Lung (tissue), 12 donors: Measurements from ENCODE around the gene PDLIM1. TPM values are rescaled to one million over a fixed set of nuclear protein-coding genes. Genes with fewer than 3 reads are reported as not detected.
A peak's percentile ranks its signal among the peaks of the same experiment; 100 is the strongest.

Source experiments
- ATAC-seq: fragments of 200-7000 bp; cut with Tn5 transposase; one replicate; pipeline ENCODE4 v1.9.1; 2020; ENCODE audit warnings: moderate number of reproducible peaks; ENCODE audit not compliant: insufficient read depth, low FRiP score
- DNase-seq, 3 donors: peaks; one replicate each; pipeline ENCODE4 v3.0.0-alpha.2; 2013 to 2017
- H3K27ac ChIP-seq, 2 donors: one replicate each; pipeline ENCODE4 v1.5.1; 2013; ENCODE audit warnings: mild to moderate bottlenecking in 2 of 2, moderate library complexity in 2 of 2, control low read depth in 1 of 2, inconsistent platforms in 1 of 2, low read depth in 1 of 2, low read length in 1 of 2
- H3K27me3 ChIP-seq, 3 donors: one replicate each; pipeline ENCODE4 v1.5.1; 2013; ENCODE audit warnings: low read length in 2 of 3; ENCODE audit not compliant: control insufficient read depth in 3 of 3, insufficient read depth in 3 of 3
- H3K36me3 ChIP-seq, 4 donors: one replicate each; pipeline ENCODE4 v1.5.1; 2013; ENCODE audit warnings: low read length in 4 of 4, mild to moderate bottlenecking in 1 of 4, moderate library complexity in 1 of 4; ENCODE audit not compliant: control insufficient read depth in 4 of 4, insufficient read depth in 4 of 4
- H3K4me1 ChIP-seq, 5 donors: one replicate each; pipeline ENCODE4 v1.5.1; 2013; ENCODE audit warnings: low read length in 5 of 5, mild to moderate bottlenecking in 2 of 5, moderate library complexity in 1 of 5; ENCODE audit not compliant: control insufficient read depth in 5 of 5, insufficient read depth in 5 of 5
- H3K4me3 ChIP-seq: one replicate; pipeline ENCODE4 v1.5.1; 2013; ENCODE audit warnings: mild to moderate bottlenecking, control low read depth, moderate library complexity
- H3K9ac ChIP-seq, 2 donors: one replicate each; pipeline ENCODE4 v1.5.1; 2013; ENCODE audit warnings: low read length in 2 of 2, control low read depth in 1 of 2; ENCODE audit not compliant: insufficient read depth in 1 of 2
- H3K9me3 ChIP-seq, 4 donors: one replicate each; pipeline ENCODE4 v1.5.1; 2013; ENCODE audit warnings: low read length in 3 of 4, mild to moderate bottlenecking in 1 of 4, moderate library complexity in 1 of 4; ENCODE audit not compliant: control insufficient read depth in 4 of 4, insufficient read depth in 3 of 4
- CTCF ChIP-seq: IDR thresholded peaks from 2 replicates; pipeline ENCODE4 v1.5.1; 2012; ENCODE audit warnings: mild to moderate bottlenecking; ENCODE audit errors: control extremely low read depth, extremely low read depth
- WGBS, 2 donors: extraction: QIAGEN DNeasy Blood & Tissue Kit; methylation state at CpG; one replicate each; pipeline ENCODE4 v1.1.7; 2013; 5-methylcytosine and 5-hydroxymethylcytosine counted together
- polyA plus RNA-seq, 2 donors: library from polyadenylated mRNA; stranded (reverse); fragments of 200-250 nt; gene quantifications; one replicate each; pipeline ENCODE4 v1.2.1, GENCODE V29; 2013
- total RNA-seq, 2 donors: library from RNA; depleted of rRNA in 1 of 2; stranded (reverse); fragments of >200 nt in 1 of 2; gene quantifications; one replicate each; pipeline ENCODE4 v1.2.1, GENCODE V29; 2014 to 2021
- donor health status: control.
- donor health status: control.
- donor health status: Bipolar disorder and iron deficiency.
- donor health status: healthy.
- donor health status: DM: yes; HTN: yes; CAD: no.

The PDLIM1 gene
- total and polyA plus RNA-seq, 4 donors, result 61.4 to 243 (median 178) TPM

DNA sequence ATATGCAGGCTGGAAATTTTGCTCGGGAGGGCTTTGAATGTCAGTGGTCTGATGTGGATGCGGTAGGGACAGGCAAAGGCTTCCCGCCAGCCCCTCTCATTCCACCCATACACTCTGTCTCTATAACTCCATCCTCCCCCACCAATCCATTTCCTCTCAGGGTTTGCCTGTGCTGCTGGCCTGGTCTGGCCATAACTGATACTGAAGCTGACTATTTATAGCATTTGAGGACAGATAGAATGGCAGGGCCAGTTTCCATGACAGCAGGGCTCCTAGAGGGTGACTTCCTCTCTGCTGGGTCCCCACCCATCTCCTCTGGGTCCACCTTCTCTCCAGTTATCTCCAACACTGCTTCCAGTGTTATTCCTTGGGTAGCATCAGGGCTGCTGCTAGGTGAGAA, 6.6 kb upstream of the PDLIM1 start:
- Histone ChIP-seq H3K36me3 (no peaks in the 10 kb centered on the region), H3K4me3 (no peak overlapping the region), H3K9ac (no peak overlapping the region), H3K9me3 (no peaks in the 10 kb centered on the region), H3K4me1 (peaks cover 4 to 12% (median 6%) of the 10 kb centered on the region in 5 donors), H3K27me3 (peaks cover 0 to 2% (median 2%) of the 10 kb centered on the region in 3 donors), H3K27ac (no peak overlapping the region)
- DNase-seq (no peak), ATAC-seq (no peak)
- TF ChIP-seq CTCF, result no peak
- WGBS, 2 donors, result 90 to 96% methylated on average over 3 of the region's 3 CpGs

DNA sequence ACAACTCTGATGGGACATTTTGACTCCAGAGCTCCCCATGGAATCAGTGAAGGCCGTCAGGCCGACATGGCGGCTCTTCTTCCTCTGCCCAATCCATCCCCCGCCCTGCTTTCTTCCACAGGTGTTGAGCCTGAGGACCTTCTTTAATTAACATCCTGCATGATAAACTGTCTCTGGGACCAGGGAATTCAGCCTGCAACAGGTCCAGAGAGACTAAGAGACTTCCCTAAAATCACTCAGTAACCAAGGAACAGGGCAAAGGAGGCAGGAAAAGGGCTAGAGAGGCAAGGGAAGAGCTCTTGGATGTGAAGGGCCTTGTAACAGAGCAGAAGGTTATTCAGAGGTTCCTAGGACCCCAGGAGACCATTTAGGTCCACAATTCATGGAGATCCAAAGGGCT, 6.0 kb upstream of the PDLIM1 start:
- Histone ChIP-seq H3K9me3 (no peaks in the 10 kb centered on the region), H3K36me3 (no peaks in the 10 kb centered on the region), H3K4me1 (peaks cover 4 to 12% (median 6%) of the 10 kb centered on the region in 5 donors), H3K27ac (no peak overlapping the region), H3K27me3 (peaks cover 0 to 2% (median 2%) of the 10 kb centered on the region in 3 donors), H3K9ac (no peak overlapping the region), H3K4me3 (no peak overlapping the region)
- no peak for DNase-seq
- no peak for TF ChIP-seq CTCF
- ATAC-seq, result no peak
- WGBS, 2 donors, result 94 to 98% methylated on average over 4 of the region's 4 CpGs

DNA sequence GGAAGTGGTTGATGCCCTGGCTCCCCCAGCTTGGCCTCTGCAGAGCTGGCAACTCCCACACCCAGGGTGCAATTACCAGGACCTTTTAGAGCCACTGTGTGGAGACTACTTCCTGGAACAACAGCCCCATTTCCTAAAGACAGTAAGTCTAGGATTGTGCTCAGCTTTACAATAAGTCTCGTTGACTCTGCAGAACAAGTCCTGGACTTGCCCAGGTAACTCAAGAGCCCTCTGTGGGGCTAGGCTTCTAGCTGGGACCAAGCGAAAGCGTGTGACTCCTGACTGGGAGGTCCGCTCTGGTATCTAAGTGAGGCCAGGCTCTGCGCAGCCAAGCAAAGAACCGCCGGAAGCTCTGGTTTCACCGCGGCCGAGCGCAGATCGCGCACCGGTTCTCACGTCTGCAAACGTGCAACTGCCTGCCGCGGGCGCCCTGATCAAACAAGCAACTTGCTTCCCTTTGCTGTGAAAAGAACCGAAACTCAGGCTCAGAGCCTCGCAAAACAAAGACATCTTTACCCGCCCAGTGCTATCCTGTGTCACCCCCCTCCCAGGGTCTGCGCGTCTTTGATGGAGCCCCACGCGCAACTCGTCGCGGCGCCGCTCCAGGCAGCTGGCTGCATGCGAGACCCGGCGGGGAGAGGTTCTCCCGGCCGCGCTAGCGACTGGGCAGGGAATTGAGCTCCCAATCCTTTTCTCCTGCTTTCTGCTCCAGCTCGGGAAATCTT, 4.4 kb upstream of the PDLIM1 start:
- H3K4me1 ChIP-seq, result peaks cover 4 to 12% (median 6%) of the 10 kb centered on the region in 5 donors
- no peaks in the 10 kb centered on the region for H3K9me3 ChIP-seq
- no peaks in the 10 kb centered on the region for H3K36me3 ChIP-seq
- peak overlapping the region in 1 of 2 donors; percentile 74 for H3K9ac ChIP-seq
- H3K27ac ChIP-seq, result peak overlapping the region in 1 of 2 donors; percentile 48
- no peak for TF ChIP-seq CTCF
- DNase-seq (peak; percentile 60 to 73 (median 61)), ATAC-seq (peak; percentile 14)
- H3K27me3 ChIP-seq, result peaks cover 0 to 2% (median 2%) of the 10 kb centered on the region in 3 donors
- 6 to 9% methylated on average over 39 of the region's 39 CpGs for WGBS, 2 donors
- H3K4me3 ChIP-seq, result no peak overlapping the region
